GM19193 (cell line): Measurements from ENCODE around the gene IFNA7.
"Not testable (repeated sequence)": the region's sequence is repeated elsewhere in the genome, so short reads cannot be mapped to it uniquely, and the experiment has no call there.

Experiments
- POLR2A ChIP-seq: IDR thresholded peaks from 4 replicates; pipeline ENCODE4 v1.6.1; 2011; ENCODE audit not compliant: insufficient read depth, insufficient read length; ENCODE audit errors: extremely low read depth

Gene IFNA7

GRCh38 chr9:21166560-21166959, 35.4 kb downstream of the IFNA7 start, which contains the start of gene IFNA21:
Gene IFNA21, minus strand, starts transcription at chr9:21166660. Its CDS starts 48 bp downstream, at chr9:21166612.
- TF ChIP-seq POLR2A, result not testable (repeated sequence)

GRCh38 chr9:21165516-21165915, 36.5 kb downstream of the IFNA7 start:
- no peak for TF ChIP-seq POLR2A

- TF ChIP-seq POLR2A, result no peak
Observed at GRCh38 chr9:21160178-21160577, 41.8 kb downstream of the IFNA7 start.

- no peak for TF ChIP-seq POLR2A
Observed at GRCh38 chr9:21155501-21155900, 46.5 kb downstream of the IFNA7 start.

- TF ChIP-seq POLR2A, result no peak
Observed at GRCh38 chr9:21154018-21154608, 47.9 kb downstream of the IFNA7 start.

GRCh38 chr9:21153336-21154017, 48.5 kb downstream of the IFNA7 start:
- TF ChIP-seq POLR2A, result no peak
